NCI-H524 treated with DMSO at 0.1 percent for 48 hours (cell line): ENCODE results near the gene DMXL2.
"Not testable (repeated sequence)": the region's sequence is repeated elsewhere in the genome, so short reads cannot be mapped to it uniquely, and the experiment has no call there.

Experiments used
- DNase-seq: peaks from one replicate; lab custom pipeline; 2025; lab: John Stamatoyannopoulos, UW

DMXL2 gene, protein sequence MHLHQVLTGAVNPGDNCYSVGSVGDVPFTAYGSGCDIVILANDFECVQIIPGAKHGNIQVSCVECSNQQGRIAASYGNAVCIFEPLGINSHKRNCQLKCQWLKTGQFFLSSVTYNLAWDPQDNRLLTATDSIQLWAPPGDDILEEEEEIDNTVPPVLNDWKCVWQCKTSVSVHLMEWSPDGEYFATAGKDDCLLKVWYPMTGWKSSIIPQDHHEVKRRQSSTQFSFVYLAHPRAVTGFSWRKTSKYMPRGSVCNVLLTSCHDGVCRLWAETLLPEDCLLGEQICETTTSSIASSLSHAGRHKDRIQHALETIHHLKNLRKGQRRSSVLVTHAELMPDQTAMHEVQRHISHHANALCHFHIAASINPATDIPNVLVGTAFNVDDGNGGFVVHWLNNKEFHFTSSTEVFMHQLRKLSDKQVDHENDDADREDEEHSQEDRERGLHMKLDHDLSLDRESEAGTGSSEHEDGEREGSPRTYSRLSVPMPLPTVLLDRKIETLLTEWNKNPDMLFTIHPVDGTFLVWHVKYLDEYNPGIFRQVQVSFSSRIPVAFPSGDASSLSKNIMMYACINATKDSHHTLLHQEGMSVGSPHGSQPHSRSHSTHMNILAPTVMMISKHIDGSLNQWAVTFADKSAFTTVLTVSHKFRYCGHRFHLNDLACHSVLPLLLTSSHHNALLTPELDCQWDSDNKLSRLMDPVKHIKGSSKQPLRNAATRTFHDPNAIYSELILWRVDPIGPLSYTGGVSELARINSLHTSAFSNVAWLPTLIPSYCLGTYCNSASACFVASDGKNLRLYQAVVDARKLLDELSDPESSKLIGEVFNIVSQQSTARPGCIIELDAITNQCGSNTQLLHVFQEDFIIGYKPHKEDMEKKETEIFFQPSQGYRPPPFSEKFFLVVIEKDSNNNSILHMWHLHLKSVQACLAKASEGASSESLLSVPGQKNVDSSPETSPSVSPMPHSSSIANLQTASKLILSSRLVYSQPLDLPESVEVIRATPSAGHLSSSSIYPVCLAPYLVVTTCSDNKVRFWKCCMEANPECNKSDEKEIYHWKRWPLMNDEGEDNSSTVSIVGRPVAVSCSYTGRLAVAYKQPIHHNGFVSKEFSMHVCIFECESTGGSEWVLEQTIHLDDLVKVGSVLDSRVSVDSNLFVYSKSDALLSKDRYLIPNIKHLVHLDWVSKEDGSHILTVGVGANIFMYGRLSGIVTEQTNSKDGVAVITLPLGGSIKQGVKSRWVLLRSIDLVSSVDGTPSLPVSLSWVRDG (N-terminal part only)

GRCh38 chr15:51622604-51623370 lies at the start of gene DMXL2:
Gene DMXL2 (minus strand): TSS chr15:51622771. CDS start chr15:51622545, 226 bp downstream.
- peak; percentile 89 for DNase-seq

DNA sequence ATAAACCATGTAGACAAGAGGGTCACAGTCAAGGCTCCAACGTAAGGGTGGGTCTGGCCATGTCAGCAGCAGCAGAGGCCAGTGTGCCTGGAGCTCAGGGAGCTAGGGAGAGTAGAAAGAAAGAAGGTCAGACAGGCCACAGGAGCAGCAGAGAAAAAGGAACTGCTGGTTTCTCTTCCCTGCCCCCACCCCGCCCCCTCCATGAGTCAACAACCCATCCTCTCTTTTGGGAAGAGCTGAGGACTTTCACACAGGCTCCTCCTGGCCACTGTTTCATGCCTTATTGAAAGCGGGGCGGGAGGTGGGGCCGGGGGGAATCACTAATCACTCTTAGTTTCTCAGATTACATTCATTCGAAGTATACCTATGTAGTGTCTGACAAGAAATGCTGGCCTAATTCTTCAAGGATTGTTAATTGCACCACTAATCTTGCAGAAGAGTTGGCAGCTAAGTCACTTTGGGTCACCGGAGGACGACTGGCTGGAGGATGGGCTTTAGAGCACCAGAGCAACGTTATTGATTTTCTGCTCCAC lies 49.6 kb upstream of the DMXL2 start:
- DNase-seq, result no peak

DNA sequence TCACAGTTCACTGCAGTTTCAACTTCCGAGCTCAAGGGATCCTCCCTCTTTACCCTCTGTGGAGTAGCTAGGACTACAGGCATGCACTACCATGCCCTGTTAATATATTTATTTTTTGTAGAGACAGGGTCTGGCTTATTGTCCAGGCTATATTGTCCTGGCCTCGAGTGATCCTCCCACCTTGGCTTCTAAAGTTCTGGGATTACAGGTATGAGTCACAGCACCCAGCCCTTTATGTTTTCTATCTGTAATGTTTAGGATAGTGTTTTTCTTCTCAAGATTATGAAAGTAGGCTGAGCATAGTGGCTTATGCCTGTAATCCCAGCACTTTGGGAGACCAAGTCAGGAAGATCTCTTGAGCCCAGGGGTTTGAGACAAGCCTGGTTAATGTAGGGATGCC lies 46.8 kb upstream of the DMXL2 start:
- no peak for DNase-seq

- DNase-seq, result peak; percentile 36
These were observed 45.9 kb upstream of the DMXL2 start for GRCh38 chr15:51668446-51668845.

DNA sequence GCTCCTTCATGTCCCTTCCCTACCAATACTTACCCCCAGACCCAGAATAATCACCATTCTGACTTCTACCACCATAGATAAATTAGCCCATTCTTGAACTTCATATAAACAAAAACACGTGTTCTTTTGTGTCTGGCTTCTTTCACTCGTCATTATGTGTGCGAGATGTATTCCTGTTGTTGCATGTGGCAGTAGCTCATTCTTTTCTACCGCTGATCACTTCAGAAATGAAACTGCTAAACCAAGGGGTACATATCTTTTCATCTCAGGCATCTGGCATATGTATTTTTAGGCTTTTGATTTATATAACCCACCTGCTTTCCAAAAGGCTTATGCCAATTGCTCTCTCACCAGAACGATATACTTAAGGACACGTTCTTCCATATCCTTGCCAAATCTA lies 44.9 kb upstream of the DMXL2 start:
- no peak for DNase-seq

DNA sequence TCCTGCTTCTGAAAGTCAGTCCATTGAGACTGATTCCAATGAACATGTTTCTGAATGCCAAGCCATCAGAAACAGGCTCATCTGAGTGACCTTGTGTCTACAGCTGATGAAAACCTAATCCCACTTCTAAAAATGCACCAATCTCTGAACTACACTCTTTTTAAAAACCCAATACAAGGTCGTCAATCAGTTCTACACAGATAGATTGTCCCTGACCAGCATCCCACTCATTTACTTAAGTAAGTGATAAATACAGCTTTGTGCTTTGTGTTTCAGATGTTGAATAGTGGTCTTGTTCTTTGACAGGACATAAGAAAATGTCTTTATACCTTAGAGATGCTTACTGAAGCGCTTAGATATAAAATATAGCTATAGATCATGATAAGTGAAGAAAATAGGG lies 38.5 kb upstream of the DMXL2 start:
- no peak for DNase-seq

GRCh38 chr15:51658664-51659063 lies 36.1 kb upstream of the DMXL2 start:
- no peak for DNase-seq

DNA sequence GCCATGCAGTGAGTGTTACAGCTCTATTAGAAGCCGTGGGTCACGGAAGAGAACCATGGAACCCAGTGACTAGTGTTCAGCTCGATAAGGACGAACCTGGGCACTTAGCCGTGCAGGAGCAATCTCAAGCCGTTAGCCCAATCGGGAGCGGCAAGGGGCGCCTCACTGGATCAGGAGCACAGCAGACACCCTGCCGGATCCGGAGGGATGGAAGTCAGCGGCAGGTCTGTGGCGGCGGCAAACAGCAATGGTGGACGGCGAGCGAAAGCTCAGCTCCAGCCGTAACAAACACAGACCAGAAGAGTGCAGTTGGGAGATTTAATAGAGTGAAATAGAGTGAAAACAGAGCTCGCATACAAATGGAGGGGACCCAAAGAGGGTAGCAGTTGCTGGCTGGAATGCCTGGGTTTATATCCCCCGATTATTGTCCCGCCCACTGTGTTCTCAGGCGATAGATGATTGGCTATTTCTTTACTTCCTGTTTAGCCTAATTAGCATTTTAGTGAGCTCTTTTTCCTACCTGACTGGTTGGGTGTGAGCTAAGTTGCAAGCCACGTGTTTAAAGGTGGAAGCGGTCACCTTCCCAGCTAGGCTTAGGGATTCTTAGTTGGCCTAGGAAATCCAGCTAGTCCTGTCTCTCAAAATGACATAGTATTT lies 33.0 kb upstream of the DMXL2 start:
- DNase-seq, result not testable (repeated sequence)

- DNase-seq, result no peak
These were observed 29.6 kb upstream of the DMXL2 start for GRCh38 chr15:51652084-51652668.

DNA sequence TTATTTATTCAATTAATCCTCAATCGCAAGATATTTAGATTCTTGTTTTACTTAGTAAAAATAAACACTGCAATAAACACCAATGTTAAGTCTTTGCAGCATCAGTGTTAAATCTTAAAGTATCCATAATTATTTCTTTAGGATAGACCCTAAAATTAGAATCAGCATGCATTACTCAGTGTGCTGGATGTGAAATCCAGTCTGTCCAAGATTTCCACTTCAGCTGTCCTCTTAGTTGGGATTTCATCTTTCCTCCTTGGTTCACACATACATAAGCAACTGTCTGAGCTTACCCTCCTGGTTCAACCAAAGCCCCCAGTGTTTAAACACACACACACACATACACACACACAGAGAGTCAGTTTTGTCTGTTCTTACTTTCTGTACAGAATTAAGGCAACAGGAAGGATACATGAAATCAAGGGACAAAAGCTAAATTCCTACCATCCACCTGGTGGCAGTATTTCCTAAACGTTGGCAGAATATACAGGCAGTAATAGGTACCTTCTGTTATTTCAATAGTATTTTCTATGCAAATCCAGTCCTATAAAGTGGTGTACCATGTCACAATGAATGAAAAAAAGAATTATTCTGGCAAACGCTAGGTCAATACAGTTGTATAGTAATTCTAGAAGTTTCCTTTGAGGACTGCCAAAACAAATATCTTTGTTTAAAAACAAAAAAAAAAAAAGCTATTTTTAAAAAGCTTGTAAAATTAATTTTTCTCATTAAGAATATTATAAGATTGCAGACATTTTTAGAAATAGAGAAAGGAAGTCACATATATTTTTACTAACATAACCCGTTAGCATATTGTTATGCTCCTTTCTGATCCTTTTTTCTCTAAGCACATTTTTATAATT lies 27.3 kb upstream of the DMXL2 start:
- DNase-seq, result peak; percentile 81

- not testable (repeated sequence) for DNase-seq
These were observed 26.1 kb upstream of the DMXL2 start for GRCh38 chr15:51648643-51649042.

GRCh38 chr15:51648101-51648500 lies 25.5 kb upstream of the DMXL2 start:
- DNase-seq, result not testable (repeated sequence)

DNA sequence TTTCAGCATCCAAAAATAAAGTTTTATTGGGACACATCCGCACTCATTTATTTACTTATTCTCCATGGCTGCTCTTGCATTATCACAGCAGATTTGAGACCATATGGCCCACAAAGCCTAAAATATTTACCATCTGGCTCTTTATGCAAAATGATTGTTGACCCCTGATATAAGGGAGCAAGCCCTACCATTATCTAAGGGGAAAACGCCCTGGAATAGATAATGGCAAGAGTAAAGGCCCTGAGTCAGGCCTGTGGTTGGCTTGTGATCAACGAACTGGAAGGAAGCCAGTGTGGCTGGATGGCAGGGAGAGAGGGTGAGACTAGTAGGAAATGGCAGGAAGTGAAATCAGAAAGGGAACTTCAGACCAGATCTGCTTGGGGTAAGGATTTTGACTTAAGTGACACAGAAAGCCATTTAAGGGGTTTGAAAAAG lies 24.6 kb upstream of the DMXL2 start:
- peak; percentile 98 for DNase-seq

- no peak for DNase-seq
These were observed 20.1 kb upstream of the DMXL2 start for GRCh38 chr15:51642696-51643095.

- no peak for DNase-seq
These were observed 19.0 kb upstream of the DMXL2 start for GRCh38 chr15:51641490-51642130.

DNA sequence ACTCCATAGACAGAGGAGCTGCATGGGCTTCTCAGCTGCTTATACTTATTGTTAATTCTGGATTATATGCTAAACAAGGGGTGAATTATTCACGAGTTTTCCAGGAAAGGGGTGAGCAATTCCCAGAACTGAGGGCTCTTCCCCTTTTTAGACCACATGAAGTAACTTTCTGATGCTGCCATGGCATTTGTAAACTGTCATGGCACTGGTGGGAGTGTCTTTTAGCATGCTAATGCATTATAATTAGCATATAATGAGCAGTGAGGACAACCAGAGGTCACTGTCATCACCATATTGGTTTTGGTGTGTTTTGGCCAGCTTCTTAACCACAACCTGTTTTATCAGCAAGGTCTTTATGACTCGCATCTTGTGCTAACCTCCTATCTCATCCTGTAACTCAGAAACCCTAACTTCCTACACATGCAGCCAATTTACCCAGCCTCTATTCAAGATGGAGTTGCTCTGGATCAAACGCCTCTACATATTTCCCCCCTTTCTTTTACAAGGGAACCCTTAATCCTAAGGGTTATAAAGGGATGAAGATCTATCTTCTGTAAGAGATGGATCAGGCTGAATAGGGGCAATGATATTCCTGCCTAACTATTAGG lies 12.1 kb upstream of the DMXL2 start:
- no peak for DNase-seq

- DNase-seq, result no peak
These were observed 7.0 kb upstream of the DMXL2 start for GRCh38 chr15:51629612-51630011.

DNA sequence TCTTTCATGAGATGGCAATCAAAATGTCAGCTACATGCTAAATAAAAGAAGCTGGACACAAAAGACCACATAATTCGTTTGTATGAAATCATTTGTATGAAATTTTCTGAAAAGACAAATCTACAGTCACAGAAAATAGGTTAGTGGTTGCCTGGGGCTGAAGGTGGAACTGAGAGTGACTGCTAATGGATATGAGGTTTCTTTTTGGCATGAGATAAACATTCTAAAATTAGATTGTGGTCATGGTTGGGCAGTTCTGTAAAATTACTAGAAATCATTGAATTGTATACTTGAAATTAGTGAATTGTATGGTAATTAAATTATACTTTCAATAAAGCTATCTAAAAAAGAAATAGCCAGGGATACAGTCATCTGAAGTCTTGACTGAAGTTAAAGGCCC lies 2.7 kb upstream of the DMXL2 start:
- no peak for DNase-seq
